PC-9 (cell line): ENCODE measurements around the gene PRDM16.
A peak's percentile ranks its signal among the peaks of the same experiment; 100 is the strongest.

Source experiments
- CTCF ChIP-seq: fragments of 200-600 bp; sonication (generic); conservative IDR thresholded peaks from 2 replicates; pipeline ENCODE4 v1.6.1; 2017; ENCODE audit warnings: mixed run types, antibody characterized with exemption, mild to moderate bottlenecking, moderate library complexity
- EZH2 ChIP-seq: fragments of 200-600 bp; sonication (generic); IDR thresholded peaks from 2 replicates; pipeline ENCODE4 v1.8.0; 2017; ENCODE audit warnings: antibody characterized with exemption, low read depth

GRCh38 chr1:3483801-3484444, 414.9 kb downstream of the PRDM16 start:
- TF ChIP-seq CTCF = peak; percentile 75
- TF ChIP-seq EZH2 = no peak
